NOMO-1 treated with dmso at 0.1 percent for 144 hours (cell line): ENCODE results near the gene TFF1.
"Not testable (repeated sequence)": the region's sequence is repeated elsewhere in the genome, so short reads cannot be mapped to it uniquely, and the experiment has no call there.

Experiments used
- DNase-seq: peaks from one replicate; lab custom pipeline; 2025; ENCODE audit not compliant: unreplicated experiment; lab: John Stamatoyannopoulos, UW

TFF1 gene

GRCh38 chr21:42366292-42367010 is at the start of gene TFF1:
TSS of gene TFF1 (minus strand) at chr21:42366535. CDS start at chr21:42366495, 40 bp downstream.
- no peak for DNase-seq

GRCh38 chr21:42414928-42415769 is 48.8 kb upstream of the TFF1 start:
- DNase-seq: no peak

- no peak for DNase-seq
Measured at GRCh38 chr21:42414553-42414927, 48.2 kb upstream of the TFF1 start.

GRCh38 chr21:42414066-42414465 is 47.7 kb upstream of the TFF1 start:
- no peak for DNase-seq

GRCh38 chr21:42413500-42413899 is 47.2 kb upstream of the TFF1 start:
- DNase-seq: no peak

- DNase-seq: no peak
Measured at GRCh38 chr21:42413093-42413492, 46.8 kb upstream of the TFF1 start.

GRCh38 chr21:42412636-42412933 is 46.2 kb upstream of the TFF1 start:
- no peak for DNase-seq

- no peak for DNase-seq
Measured at GRCh38 chr21:42411891-42412635, 45.7 kb upstream of the TFF1 start.

GRCh38 chr21:42411197-42411869 is 45.0 kb upstream of the TFF1 start:
- DNase-seq: no peak

GRCh38 chr21:42409366-42409765 is 43.0 kb upstream of the TFF1 start:
- no peak for DNase-seq

- not testable (repeated sequence) for DNase-seq
Measured at GRCh38 chr21:42408718-42409117, 42.4 kb upstream of the TFF1 start.

GRCh38 chr21:42407476-42407875 is 41.1 kb upstream of the TFF1 start:
- no peak for DNase-seq

- no peak for DNase-seq
Measured at GRCh38 chr21:42406866-42407265, 40.5 kb upstream of the TFF1 start.

GRCh38 chr21:42406201-42406621 is 39.9 kb upstream of the TFF1 start:
- DNase-seq: no peak

GRCh38 chr21:42405064-42406013 is 39.0 kb upstream of the TFF1 start:
- DNase-seq: no peak

- DNase-seq: no peak
Measured at GRCh38 chr21:42404539-42404938, 38.2 kb upstream of the TFF1 start.

- no peak for DNase-seq
Measured at GRCh38 chr21:42403611-42404231, 37.4 kb upstream of the TFF1 start, which contains the start of gene UBASH3A. TSS of gene UBASH3A (plus strand) at chr21:42403902. CDS start at chr21:42403946, 44 bp downstream.

GRCh38 chr21:42401820-42402251 is 35.5 kb upstream of the TFF1 start:
- DNase-seq: no peak

- DNase-seq: no peak
Measured at GRCh38 chr21:42401154-42401553, 34.8 kb upstream of the TFF1 start.

- no peak for DNase-seq
Measured at GRCh38 chr21:42400525-42400924, 34.2 kb upstream of the TFF1 start.
